ENCODE measurements around the gene HOXA5. TPM values are rescaled to one million over a fixed set of nuclear protein-coding genes. Genes with fewer than 3 reads are reported as not detected.

The HOXA5 gene
- total RNA-seq, 1 experiment from 2014 or later = 10.6 TPM

- no TSS peak for BruUV-seq (replicated peaks)
- no peak for TF ChIP-seq CTCF (IDR thresholded peaks at IDR 0.05; ENCODE audit: unreplicated experiment)
- H3K4me3 Mint-ChIP-seq (ENCODE audit: low read depth, unreplicated experiment) = no peak overlapping the region
- CTCF ChIA-PET = interaction anchor here (1.0 kb wide), 1 partner anchor 25 kb away, joined by 8 read pairs; no protein-coding TSS in a partner anchor
- no peaks in the 10 kb centered on the region for H3K27me3 Mint-ChIP-seq (ENCODE audit: unreplicated experiment)
- no peaks in the 10 kb centered on the region for H3K9me3 Mint-ChIP-seq (ENCODE audit: low read depth, unreplicated experiment)
- DNase-seq = no peak
- peaks cover 21% of the 10 kb centered on the region for H3K36me3 Mint-ChIP-seq (ENCODE audit: insufficient read depth, unreplicated experiment)
- no peak overlapping the region for H3K27ac Mint-ChIP-seq (ENCODE audit: unreplicated experiment)
- intact Hi-C loops (cut with micrococcal nuclease; ENCODE audit: unreplicated experiment) = no loop called here
- H3K4me1 Mint-ChIP-seq (ENCODE audit: low read depth, unreplicated experiment) = no peaks in the 10 kb centered on the region
These were observed 1.9 kb upstream of the HOXA5 start for GRCh38 chr7:27145165-27145913.

GRCh38 chr7:27144781-27145164, 1.3 kb upstream of the HOXA5 start:
- H3K4me3 Mint-ChIP-seq (ENCODE audit: low read depth, unreplicated experiment) = no peak overlapping the region
- no peak overlapping the region for H3K27ac Mint-ChIP-seq (ENCODE audit: unreplicated experiment)
- intact Hi-C loops (cut with micrococcal nuclease; ENCODE audit: unreplicated experiment) = no loop called here
- CTCF ChIA-PET = no interaction called here
- peaks cover 16% of the 10 kb centered on the region for H3K36me3 Mint-ChIP-seq (ENCODE audit: insufficient read depth, unreplicated experiment)
- BruUV-seq (replicated peaks) = no TSS peak
- no peak for TF ChIP-seq CTCF (IDR thresholded peaks at IDR 0.05; ENCODE audit: unreplicated experiment)
- no peaks in the 10 kb centered on the region for H3K4me1 Mint-ChIP-seq (ENCODE audit: low read depth, unreplicated experiment)
- no peaks in the 10 kb centered on the region for H3K9me3 Mint-ChIP-seq (ENCODE audit: low read depth, unreplicated experiment)
- DNase-seq = no peak
- no peaks in the 10 kb centered on the region for H3K27me3 Mint-ChIP-seq (ENCODE audit: unreplicated experiment)

- intact Hi-C loops (cut with micrococcal nuclease; ENCODE audit: unreplicated experiment) = no loop called here
- no TSS peak for BruUV-seq (replicated peaks)
These were observed 684 bp upstream of the HOXA5 start for GRCh38 chr7:27143950-27144780.

DNA sequence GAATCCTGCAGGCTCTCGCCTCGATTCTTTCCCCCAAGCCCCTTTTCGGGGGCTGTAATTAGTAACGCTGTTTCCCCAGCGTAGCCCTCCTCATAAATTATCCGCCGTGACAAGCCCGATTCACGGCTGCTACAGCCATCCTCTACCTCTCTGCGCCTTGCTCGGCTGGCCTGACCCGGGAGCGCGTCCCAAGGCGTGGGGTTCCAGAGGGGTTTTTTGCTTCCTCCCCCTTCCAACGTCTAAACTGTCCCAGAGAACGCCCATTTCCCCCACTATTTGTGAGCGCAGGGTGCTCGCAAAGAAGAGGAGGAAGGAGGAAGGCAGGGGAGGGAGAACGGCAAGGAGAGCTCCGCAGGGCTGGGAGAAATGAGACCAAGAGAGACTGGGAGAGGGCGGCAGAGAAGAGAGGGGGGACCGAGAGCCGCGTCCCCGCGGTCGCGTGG, 880 bp downstream of the HOXA5 start:
- CTCF ChIA-PET = no interaction called here
- Mint-ChIP-seq H3K9me3 (ENCODE audit: low read depth, unreplicated experiment) (no peaks in the 10 kb centered on the region), H3K27me3 (ENCODE audit: unreplicated experiment) (no peaks in the 10 kb centered on the region), H3K4me3 (ENCODE audit: low read depth, unreplicated experiment) (no peak overlapping the region), H3K4me1 (ENCODE audit: low read depth, unreplicated experiment) (peaks cover 6% of the 10 kb centered on the region), H3K27ac (ENCODE audit: unreplicated experiment) (no peak overlapping the region), H3K36me3 (ENCODE audit: insufficient read depth, unreplicated experiment) (no peaks in the 10 kb centered on the region)
- no peak for DNase-seq
- BruUV-seq (replicated peaks) = no TSS peak
- intact Hi-C loops (cut with micrococcal nuclease; ENCODE audit: unreplicated experiment) = no loop called here
- no peak for TF ChIP-seq CTCF (IDR thresholded peaks at IDR 0.05; ENCODE audit: unreplicated experiment)

More at GRCh38 chr7:27143950-27144780, 684 bp upstream of the HOXA5 start:
- no peak for DNase-seq
- no peaks in the 10 kb centered on the region for H3K4me1 Mint-ChIP-seq (ENCODE audit: low read depth, unreplicated experiment)
- no peak overlapping the region for H3K27ac Mint-ChIP-seq (ENCODE audit: unreplicated experiment)
- TF ChIP-seq CTCF (IDR thresholded peaks at IDR 0.05; ENCODE audit: unreplicated experiment) = peak; percentile 4
- H3K36me3 Mint-ChIP-seq (ENCODE audit: insufficient read depth, unreplicated experiment) = peaks cover 11% of the 10 kb centered on the region
- no peak overlapping the region for H3K4me3 Mint-ChIP-seq (ENCODE audit: low read depth, unreplicated experiment)
- no peaks in the 10 kb centered on the region for H3K27me3 Mint-ChIP-seq (ENCODE audit: unreplicated experiment)
- CTCF ChIA-PET = no interaction called here
- no peaks in the 10 kb centered on the region for H3K9me3 Mint-ChIP-seq (ENCODE audit: low read depth, unreplicated experiment)

Data from Calu3 (cell line).